ENCODE results near the gene UBE2E1.

DNA sequence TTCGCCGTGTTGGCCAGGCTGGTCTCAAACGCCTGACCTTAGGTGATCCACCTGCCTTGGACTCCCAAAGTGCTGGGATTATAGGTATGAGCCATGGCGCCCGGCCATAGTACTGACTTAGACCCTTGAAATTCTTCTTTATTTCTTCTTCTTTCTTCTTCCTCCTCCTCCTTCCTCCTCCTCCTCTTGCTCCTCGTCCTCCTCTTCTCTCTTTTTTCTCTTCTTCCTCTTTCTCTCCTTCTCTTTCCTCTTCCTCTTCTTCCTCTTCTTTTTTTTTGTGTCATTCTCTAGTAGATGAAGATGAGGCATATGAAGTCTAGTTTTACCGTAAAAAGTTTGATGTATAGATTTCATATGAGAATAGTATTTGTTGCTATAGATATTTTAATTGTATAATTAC, 120.5 kb downstream of the UBE2E1 start:
- TF ChIP-seq, protein P1, sequence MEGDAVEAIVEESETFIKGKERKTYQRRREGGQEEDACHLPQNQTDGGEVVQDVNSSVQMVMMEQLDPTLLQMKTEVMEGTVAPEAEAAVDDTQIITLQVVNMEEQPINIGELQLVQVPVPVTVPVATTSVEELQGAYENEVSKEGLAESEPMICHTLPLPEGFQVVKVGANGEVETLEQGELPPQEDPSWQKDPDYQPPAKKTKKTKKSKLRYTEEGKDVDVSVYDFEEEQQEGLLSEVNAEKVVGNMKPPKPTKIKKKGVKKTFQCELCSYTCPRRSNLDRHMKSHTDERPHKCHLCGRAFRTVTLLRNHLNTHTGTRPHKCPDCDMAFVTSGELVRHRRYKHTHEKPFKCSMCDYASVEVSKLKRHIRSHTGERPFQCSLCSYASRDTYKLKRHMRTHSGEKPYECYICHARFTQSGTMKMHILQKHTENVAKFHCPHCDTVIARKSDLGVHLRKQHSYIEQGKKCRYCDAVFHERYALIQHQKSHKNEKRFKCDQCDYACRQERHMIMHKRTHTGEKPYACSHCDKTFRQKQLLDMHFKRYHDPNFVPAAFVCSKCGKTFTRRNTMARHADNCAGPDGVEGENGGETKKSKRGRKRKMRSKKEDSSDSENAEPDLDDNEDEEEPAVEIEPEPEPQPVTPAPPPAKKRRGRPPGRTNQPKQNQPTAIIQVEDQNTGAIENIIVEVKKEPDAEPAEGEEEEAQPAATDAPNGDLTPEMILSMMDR (conservative IDR thresholded peaks at IDR 0.05 in 1 of 2, IDR thresholded peaks at IDR 0.05 in 1 of 2; ENCODE audit: low read depth in 1 of 2, low read length in 2 of 2): no peak
- no peak for TF ChIP-seq EZH2 (IDR thresholded peaks at IDR 0.05; ENCODE audit: low read length, missing control alignments)

All from fibroblast of lung (primary cell).